ENCODE results near the gene IRF9. TPM values are rescaled to one million over a fixed set of nuclear protein-coding genes. Genes with fewer than 3 reads are reported as not detected.

The IRF9 gene
- total and polyA plus RNA-seq, 2 of the 13 experiments (the other 11 are each of a cell fraction or from before 2014, with no cell fraction given), result 14.9 to 49.7 TPM

- TF ChIP-seq ZHX2 (IDR thresholded peaks at IDR 0.05; ENCODE audit: low read depth) (peak; percentile 95), ZHX2 (CRISPR knock-in tag; IDR thresholded peaks at IDR 0.05; ENCODE audit: borderline replicate concordance) (peak; percentile 63), EP300 (IDR thresholded peaks at IDR 0.05; ENCODE audit: low read depth in 2 of 2, low read length in 2 of 2) (peak in 1 of 2 experiments; percentile 77; a peak in 2 of 4 replicates), EP300 (CRISPR knock-in tag; IDR thresholded peaks at IDR 0.05; ENCODE audit: borderline replicate concordance) (peak; percentile 82), ZNF3 (CRISPR knock-in tag; IDR thresholded peaks at IDR 0.05) (no peak; the same call in none of the 2 replicates), MTA1 (CRISPR knock-in tag; IDR thresholded peaks at IDR 0.05; ENCODE audit: borderline replicate concordance) (peak; percentile 98; the same call in 1 of the 2 replicates), ZNF235 (CRISPR knock-in tag; IDR thresholded peaks at IDR 0.05; ENCODE audit: borderline replicate concordance) (peak; percentile 99), SAP130 (CRISPR knock-in tag; IDR thresholded peaks at IDR 0.05; ENCODE audit: low read depth) (peak; percentile 99), CEBPG (CRISPR knock-in tag; IDR thresholded peaks at IDR 0.05) (peak; percentile 87), ZNF512B (CRISPR knock-in tag; IDR thresholded peaks at IDR 0.05; ENCODE audit: borderline replicate concordance) (peak; percentile 96; the same call in 1 of the 2 replicates), TAF15 (IDR thresholded peaks at IDR 0.05; ENCODE audit: low read depth, low read length, poor library complexity, severe bottlenecking) (peak; percentile 96), DNMT3B (CRISPR knock-in tag; conservative IDR thresholded peaks at IDR 0.05) (peak; percentile 59; the same call in 1 of the 2 replicates), KDM1A (CRISPR knock-in tag; IDR thresholded peaks at IDR 0.05) (peak; percentile 83; the same call in 1 of the 2 replicates), SSRP1 (CRISPR knock-in tag; IDR thresholded peaks at IDR 0.05) (no peak), ZNF740 (CRISPR knock-in tag; IDR thresholded peaks at IDR 0.05) (peak; percentile 87; the same call in 1 of the 2 replicates), ZNF33A (CRISPR knock-in tag; IDR thresholded peaks at IDR 0.05; ENCODE audit: borderline replicate concordance) (no peak), CEBPB (IDR thresholded peaks at IDR 0.05; ENCODE audit: borderline replicate concordance, low read depth, low read length) (peak; percentile 83; the same call in 1 of the 2 replicates), RCOR2 (CRISPR knock-in tag; IDR thresholded peaks at IDR 0.05) (peak; percentile 86), SMAD1 (CRISPR knock-in tag; IDR thresholded peaks at IDR 0.05; ENCODE audit: borderline replicate concordance, low read depth) (peak; percentile 98; the same call in 1 of the 2 replicates), GPN1 (CRISPR knock-in tag; IDR thresholded peaks at IDR 0.05; ENCODE audit: borderline replicate concordance) (peak; percentile 98; the same call in 1 of the 2 replicates), NFIB (CRISPR knock-in tag; IDR thresholded peaks at IDR 0.05; ENCODE audit: borderline replicate concordance) (no peak)
Observed at GRCh38 chr14:24114532-24115421, 46.3 kb upstream of the IRF9 start, which contains the start of the genes DCAF11 and NRL (continued).

All from HepG2 (cell line).